ENCODE measurements around the gene TAF1B.

DNA sequence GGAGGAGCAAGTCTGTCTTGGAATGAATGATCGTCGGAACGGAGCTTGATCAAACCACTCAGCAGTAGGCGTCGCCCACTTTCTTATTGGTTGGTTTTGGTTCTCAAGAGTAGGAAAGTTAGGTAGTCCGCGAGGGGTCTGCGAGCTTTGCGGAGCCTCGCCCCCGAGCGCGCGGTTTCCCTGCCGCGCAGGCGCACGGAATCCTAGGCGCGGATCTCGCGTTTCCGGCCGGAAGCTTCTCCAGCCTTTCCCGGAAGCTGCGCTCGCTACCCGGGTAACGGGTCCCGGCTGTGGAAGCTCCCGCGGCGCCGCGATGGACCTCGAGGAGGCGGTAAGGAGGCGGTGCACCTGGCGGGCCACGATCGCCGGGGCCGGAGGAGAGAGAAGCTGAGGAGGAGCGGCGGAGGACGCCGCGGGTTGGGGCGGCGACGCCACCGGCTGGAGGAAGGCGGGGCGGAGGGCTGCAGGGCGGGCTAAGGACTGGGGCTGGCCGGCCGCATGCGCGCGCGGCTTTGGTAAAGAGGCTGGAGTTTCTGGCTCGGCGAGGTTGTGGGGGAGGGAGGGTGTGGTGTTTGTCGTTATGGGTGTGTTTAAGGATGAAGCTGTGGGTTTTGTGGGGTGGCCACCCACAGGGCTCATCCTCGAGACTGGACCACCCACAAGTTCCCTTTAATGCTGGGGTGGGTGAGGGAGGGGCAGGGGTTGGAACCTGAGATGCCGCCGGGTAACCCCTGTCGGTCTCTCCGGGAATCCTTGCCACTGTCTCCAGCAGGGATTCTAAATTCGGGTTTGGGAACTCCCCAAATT is at the start of gene TAF1B:
- TF ChIP-seq CTCF (IDR thresholded peaks at IDR 0.05; ENCODE audit: low read length), result no peak
- no peak for TF ChIP-seq EZH2 (IDR thresholded peaks at IDR 0.05; ENCODE audit: borderline replicate concordance, low read length)

Data from OCI-LY1 (cell line).